Measurements from ENCODE around the gene MGAT5.

MGAT5 gene

GRCh38 chr2:134362152-134362668 is 108.3 kb downstream of the MGAT5 start:
- no peak for DNase-seq (ENCODE audit: low read depth in 1 of 2, low spot score in 1 of 2)

- DNase-seq (ENCODE audit: low read depth in 1 of 2, low spot score in 1 of 2): no peak
These were observed 108.9 kb downstream of the MGAT5 start for GRCh38 chr2:134362740-134363139.

- DNase-seq (ENCODE audit: low read depth in 1 of 2, low spot score in 1 of 2): no peak
These were observed 111.5 kb downstream of the MGAT5 start for GRCh38 chr2:134365356-134365755.

GRCh38 chr2:134366359-134366758 is 112.5 kb downstream of the MGAT5 start:
- no peak for DNase-seq (ENCODE audit: low read depth in 1 of 2, low spot score in 1 of 2)

GRCh38 chr2:134367213-134367612 is 113.3 kb downstream of the MGAT5 start:
- no peak for DNase-seq (ENCODE audit: low read depth in 1 of 2, low spot score in 1 of 2)

DNA sequence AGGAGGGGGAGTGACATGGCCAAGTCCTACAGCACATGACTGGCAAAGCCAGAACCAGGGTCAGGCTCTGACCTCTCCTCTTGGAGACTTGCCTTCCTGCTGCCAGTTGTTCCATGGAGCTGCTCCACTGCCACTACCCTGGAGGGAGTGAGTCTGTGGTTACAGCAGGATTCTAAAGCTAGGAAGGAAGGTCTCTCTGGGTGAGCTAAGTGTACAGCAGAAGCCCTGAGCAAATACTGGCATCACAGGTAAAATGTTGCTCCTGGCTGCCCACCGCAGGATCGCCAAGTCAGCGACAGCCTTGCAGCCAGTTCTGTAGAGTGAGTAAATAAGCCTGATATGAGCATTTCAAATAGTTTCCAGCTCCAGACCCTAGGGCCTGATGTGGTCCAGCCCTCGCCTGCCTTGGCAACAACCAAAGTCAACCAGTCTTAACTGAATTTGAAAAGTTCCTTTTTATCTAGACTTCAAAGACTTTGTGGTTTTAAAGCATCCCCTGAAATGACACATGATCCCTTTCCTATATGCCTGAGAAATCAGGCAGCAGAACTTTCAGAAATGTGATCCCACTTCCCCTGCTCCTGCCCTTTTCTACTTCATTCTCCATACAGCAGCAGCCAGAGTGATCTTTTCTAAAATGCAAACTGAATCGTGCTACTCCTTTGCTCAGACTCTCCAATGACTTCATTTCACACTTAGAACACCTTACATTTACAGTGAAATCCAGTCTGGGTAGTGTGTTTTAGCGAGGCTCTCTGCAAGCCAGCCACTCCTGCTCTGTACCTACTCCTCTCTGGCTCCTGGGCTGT is 114.3 kb downstream of the MGAT5 start:
- no peak for DNase-seq (ENCODE audit: low read depth in 1 of 2, low spot score in 1 of 2)

- no peak for DNase-seq (ENCODE audit: low read depth in 1 of 2, low spot score in 1 of 2)
These were observed 115.5 kb downstream of the MGAT5 start for GRCh38 chr2:134369220-134369902.

DNA sequence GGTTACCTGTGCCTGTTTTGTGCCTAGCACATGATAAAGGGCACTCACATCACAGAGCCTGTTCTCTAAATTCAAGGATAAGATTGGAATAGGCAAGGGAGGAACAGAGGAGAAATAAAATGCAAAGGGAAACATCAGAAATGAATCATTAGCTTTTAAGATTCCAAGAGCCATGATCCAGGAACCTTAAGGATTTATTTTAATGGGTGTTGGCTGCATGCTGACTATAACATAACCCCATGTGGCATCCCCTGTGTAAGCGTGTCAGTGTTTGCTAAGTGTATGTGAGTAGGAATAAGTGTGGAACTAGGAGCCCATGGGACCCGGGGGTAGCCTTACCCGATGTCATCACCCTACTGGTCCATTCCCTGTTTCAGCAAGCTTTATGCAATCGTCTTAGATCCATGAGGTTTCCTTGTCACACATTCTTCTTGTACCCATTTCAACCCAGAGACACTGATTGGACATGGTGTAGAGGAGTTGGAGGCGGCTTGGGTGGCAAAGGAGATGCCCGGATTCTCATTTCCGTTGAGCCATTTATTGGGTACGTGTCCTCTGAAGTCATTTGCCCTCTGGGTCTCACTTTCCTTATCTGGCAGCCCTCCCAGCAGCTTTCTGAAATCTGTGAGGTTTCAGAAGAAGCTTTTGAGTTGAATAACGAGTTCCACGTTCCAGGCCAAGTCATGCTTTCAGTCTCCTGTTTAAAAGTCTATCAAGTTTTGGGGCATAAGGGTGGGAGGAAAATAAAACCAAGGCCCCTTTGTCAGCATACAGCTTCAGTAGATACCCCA is 117.0 kb downstream of the MGAT5 start:
- no peak for DNase-seq (ENCODE audit: low read depth in 1 of 2, low spot score in 1 of 2)

DNA sequence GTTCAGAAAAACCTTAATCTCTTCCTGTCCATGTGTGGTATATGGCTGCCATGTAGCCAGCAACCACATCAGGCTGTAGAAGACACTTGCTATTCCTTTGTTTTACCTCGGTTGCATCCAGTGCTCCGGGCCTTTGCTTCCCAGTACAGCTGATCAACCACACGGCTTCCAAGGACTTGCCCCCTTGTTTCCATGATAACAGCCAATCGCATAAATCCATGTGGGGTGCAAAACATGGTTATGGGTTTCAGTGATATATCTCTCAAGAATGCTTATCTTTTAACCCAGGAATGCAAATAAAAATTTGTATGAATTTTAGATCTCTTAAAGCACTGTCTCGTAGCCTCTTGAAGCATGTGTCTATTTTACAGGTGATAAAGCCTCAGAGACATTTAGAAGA is 118.3 kb downstream of the MGAT5 start:
- DNase-seq (ENCODE audit: low read depth in 1 of 2, low spot score in 1 of 2): no peak

GRCh38 chr2:134372611-134373131 is 118.8 kb downstream of the MGAT5 start:
- DNase-seq (ENCODE audit: low read depth in 1 of 2, low spot score in 1 of 2): no peak

- no peak for DNase-seq (ENCODE audit: low read depth in 1 of 2, low spot score in 1 of 2)
These were observed 122.1 kb downstream of the MGAT5 start for GRCh38 chr2:134375935-134376334.

DNA sequence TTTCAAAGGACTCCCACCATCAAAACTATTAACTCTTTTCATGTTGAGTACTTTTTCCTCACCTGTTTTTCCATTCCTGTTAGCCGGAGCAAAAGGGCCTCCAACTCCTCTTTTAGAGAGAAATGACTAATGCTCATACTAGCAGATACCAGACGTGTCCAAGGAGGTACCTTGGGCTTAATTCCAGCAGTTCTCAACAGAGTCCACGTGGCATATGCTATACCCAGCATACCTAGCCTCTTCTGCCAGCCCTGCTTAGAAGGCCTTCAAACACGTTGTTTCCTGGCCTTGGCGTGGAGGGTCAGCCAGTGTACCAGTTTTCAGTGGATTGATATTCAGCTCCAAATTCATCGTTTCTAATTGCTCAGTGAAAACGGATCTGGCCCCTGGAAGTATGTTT is 123.9 kb downstream of the MGAT5 start:
- no peak for DNase-seq (ENCODE audit: low read depth in 1 of 2, low spot score in 1 of 2)

GRCh38 chr2:134379293-134379692 is 125.4 kb downstream of the MGAT5 start:
- DNase-seq (ENCODE audit: low read depth in 1 of 2, low spot score in 1 of 2): no peak

DNA sequence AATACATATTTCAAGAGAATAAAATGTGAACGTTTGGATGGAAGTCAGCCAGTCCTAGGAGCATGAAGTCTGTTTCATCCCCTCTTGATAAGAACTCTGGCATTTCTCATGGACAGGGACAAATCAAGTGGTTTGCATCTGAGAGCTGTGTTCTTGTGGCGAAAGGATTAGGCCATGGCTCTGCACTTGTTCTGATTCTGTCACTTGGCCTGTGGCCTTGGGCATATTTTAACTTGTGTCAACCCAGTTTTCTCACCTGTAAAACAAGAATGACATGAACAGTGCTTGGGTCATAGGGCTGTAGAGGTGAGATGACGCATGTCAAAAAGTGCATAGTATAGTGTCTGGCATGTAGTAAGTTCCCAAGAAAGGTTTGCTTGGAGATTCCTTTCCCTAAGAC is 125.8 kb downstream of the MGAT5 start:
- DNase-seq (ENCODE audit: low read depth in 1 of 2, low spot score in 1 of 2): no peak

DNA sequence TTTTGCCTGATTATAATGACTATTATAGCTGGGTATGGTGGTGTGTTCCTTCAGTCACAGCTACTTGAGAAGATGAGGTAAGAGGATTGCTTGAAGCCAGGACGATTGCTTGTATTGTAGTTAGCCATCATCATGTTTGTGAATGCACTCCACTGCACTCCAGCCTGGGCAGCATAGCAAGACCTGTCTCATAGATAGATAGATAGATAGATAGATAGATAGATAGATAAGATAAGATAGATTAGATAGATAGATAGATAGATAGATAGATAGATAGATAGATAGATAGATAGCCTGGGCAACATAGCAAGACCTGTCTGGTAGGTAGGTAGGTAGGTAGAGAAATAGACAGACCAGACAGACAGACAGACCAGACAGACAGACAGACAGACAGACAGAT is 127.3 kb downstream of the MGAT5 start:
- no peak for DNase-seq (ENCODE audit: low read depth in 1 of 2, low spot score in 1 of 2)

DNA sequence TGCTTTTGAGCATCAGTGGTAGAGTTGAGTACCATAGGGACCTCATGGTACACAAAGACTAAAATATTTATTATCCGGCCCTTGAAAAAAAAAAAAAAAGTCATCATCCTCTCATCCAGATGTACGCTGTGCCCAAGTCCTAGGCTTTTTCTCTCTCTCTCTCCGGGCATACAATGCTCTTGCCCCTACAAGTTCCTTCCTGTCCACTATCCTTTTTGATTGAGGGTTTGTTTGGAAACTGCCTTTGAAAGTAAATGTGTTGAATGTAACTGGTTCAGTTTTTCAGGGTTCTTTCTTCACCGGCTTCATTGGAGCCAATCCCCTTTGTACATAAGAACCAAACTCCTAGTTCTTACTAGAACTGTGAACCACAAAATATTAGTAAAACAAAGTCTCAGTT is 130.3 kb downstream of the MGAT5 start:
- DNase-seq (ENCODE audit: low read depth in 1 of 2, low spot score in 1 of 2): no peak

- DNase-seq (ENCODE audit: low read depth in 1 of 2, low spot score in 1 of 2): no peak
These were observed 131.3 kb downstream of the MGAT5 start for GRCh38 chr2:134385195-134385594.

DNA sequence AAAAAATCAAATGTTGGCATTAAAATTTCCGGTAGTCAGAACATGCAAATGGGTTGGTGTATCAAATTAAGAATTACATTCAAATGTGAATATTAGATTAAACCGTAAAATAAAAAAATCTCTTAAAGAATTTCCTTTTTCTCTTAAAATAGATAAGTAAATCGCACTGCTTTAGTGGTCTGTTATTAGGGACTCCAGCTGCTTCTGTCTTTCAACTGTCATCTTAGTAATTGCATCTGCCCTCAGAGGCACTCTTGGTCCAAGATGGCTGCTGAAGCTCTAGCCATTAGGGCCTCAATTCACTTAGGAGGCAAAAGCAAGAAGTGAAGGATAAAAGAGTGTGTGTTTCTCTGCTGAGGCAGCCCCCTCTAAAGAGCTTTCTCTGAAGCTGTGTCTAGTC is 132.4 kb downstream of the MGAT5 start:
- DNase-seq (ENCODE audit: low read depth in 1 of 2, low spot score in 1 of 2): no peak

DNA sequence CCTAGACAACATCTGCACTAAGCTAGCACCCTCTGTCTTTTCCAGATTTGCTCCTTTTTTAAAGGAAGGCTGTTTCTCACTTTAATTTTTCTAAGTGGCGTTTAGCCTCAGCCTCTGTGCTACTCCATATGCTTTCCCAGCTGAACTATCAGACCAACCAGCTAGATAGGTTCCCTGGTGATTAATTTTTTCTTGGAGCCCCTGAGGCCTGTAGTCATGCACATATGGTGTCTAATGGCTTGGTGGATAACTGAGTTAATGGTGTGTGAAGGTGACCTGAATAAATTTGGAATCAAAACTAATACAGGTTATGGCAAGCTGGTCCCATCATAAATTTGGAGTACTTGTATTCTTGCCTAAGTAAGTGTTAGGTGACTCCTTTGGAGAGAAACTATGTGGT is 135.5 kb downstream of the MGAT5 start:
- DNase-seq (ENCODE audit: low read depth in 1 of 2, low spot score in 1 of 2): no peak

GRCh38 chr2:134391751-134392160 is 137.9 kb downstream of the MGAT5 start:
- no peak for DNase-seq (ENCODE audit: low read depth in 1 of 2, low spot score in 1 of 2)

DNA sequence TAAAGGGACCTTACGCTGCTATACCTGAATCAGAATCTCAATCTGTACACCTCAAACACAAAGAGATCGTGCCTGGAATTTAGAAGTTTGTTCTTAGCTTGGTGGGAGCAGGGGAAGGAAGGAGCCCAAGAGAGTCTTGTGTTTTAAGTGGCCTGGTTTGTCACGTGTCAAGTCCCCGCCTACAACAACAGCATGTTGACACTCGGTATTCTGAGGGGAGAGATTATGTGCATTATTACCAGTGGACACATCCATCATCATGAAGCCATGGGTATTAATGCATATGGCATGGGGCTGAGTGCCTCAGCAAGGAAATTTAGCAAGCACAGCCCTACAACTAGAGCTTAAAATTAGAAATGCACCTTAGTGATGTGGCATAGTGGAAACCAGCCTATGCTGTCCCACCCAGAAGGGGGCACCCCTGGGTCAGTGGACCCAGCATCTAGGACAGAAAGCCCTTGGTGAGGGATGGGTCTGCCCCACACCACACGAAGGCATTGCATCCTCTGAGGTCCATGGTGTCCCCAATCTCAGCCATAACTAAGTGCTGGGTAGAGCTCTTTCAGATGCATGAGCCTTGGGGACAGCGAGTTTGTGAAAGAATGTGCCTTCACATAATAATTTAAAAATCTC is 138.7 kb downstream of the MGAT5 start:
- DNase-seq (ENCODE audit: low read depth in 1 of 2, low spot score in 1 of 2): no peak

Measured in activated CD4-positive, alpha-beta T cell treated with anti-CD3 and anti-CD28 coated beads, Interleukin-2, amount 50 U/mL, for 24 hours (primary cell).